HEK293T (cell line): Measurements from ENCODE around the gene TBC1D16.

ENCODE experiments used
- ARNT ChIP-seq: fragments of 450-650 bp; IDR thresholded peaks from 2 replicates; pipeline ENCODE4 v1.6.1; 2017; ENCODE audit warnings: mild to moderate bottlenecking
- BHLHE40 ChIP-seq: fragments of 450-650 bp; IDR thresholded peaks from 2 replicates; pipeline ENCODE4 v1.6.1; 2016; ENCODE audit warnings: mild to moderate bottlenecking, moderate library complexity, borderline replicate concordance
- FOXA1 ChIP-seq: fragments of 450-650 bp; IDR thresholded peaks from 2 replicates; pipeline ENCODE4 v1.6.1; 2016; ENCODE audit warnings: mild to moderate bottlenecking
- FOXK2 ChIP-seq: fragments of 450-650 bp; IDR thresholded peaks from 2 replicates; pipeline ENCODE4 v1.6.1; 2016; ENCODE audit warnings: mild to moderate bottlenecking
- FOXM1 ChIP-seq: fragments of 450-650 bp; IDR thresholded peaks from 2 replicates; pipeline ENCODE4 v1.6.1; 2017; ENCODE audit warnings: mild to moderate bottlenecking, borderline replicate concordance
- L3MBTL2 ChIP-seq: fragments of 450-650 bp; conservative IDR thresholded peaks from 2 replicates; pipeline ENCODE4 v1.6.1; 2016; ENCODE audit warnings: mild to moderate bottlenecking
- NFRKB ChIP-seq: fragments of 450-650 bp; IDR thresholded peaks from 2 replicates; pipeline ENCODE4 v1.6.1; 2016; ENCODE audit warnings: mild to moderate bottlenecking, moderate library complexity
- SP1 ChIP-seq: fragments of 450-650 bp; IDR thresholded peaks from 2 replicates; pipeline ENCODE4 v1.6.1; 2017

DNA sequence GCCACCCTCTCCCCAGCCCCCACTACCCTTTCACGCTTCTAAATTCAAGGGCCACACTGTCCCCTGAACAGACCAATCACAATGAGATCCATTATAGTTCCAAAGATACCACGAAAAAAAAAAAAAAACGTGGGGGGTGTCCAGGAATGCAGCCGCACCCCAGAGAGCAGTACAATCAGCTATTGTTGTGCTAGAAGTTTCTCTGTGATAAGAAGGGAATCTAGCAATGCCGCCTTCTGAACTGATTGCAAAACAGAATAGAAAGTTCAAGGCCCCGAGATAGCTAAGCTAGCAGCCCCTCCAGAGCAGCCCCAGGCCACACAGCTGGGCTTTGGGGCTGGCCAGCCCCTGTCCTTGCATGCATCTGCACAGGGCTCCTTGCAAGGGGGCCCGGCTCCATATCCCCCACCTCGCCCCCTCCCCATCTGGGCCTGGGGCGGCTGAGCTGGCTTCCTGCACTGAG is 109.5 kb downstream of the TBC1D16 start:
- TF ChIP-seq SP1 (no peak), FOXM1 (no peak), ARNT (no peak), NFRKB (no peak), L3MBTL2 (no peak), FOXK2 (no peak), BHLHE40 (no peak), FOXA1 (no peak)
